GM13976 (cell line): ENCODE results near the gene DEFB132.

Experiments
- DNase-seq: peaks from one replicate; pipeline ENCODE4 v3.0.0; 2012; ENCODE audit warnings: low spot score
- in situ Hi-C: fragments of 300-500 bp; cut with MboI; formaldehyde crosslinking; loops from one replicate; pipeline ENCODE4 v1.12.0; 2022; ENCODE audit warnings: low sequenced_read_pairs, mixed read lengths, inconsistent platforms; ENCODE audit not compliant: unreplicated experiment
- TF ChIP-seq, protein P1 (sequence below): IDR thresholded peaks from 2 replicates; pipeline ENCODE4 v1.5.1; 2012; ENCODE audit warnings: borderline replicate concordance, mild to moderate bottlenecking; ENCODE audit not compliant: insufficient read depth; ENCODE audit errors: extremely low read depth, missing control alignments, control extremely low read depth

The DEFB132 gene

DNA sequence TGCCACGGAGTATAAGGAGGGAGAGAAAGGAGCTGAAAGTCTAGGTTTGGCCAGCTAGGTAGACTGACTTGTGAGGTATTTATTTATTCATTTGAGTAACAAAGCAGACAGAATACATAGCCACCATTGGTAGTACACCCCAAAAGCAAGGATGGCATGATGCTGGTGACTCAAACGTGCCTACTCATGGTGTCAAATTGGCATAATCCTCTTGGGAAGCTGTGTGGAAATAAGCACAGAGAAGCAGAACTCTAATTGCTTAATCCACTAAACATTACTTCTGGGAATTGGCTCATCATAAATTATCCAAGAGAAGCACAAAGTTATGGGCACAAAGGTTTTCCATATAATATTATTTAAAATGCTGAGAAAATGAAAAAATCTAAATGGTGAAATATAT, 2.5 kb downstream of the DEFB132 start:
- TF ChIP-seq, protein P1, sequence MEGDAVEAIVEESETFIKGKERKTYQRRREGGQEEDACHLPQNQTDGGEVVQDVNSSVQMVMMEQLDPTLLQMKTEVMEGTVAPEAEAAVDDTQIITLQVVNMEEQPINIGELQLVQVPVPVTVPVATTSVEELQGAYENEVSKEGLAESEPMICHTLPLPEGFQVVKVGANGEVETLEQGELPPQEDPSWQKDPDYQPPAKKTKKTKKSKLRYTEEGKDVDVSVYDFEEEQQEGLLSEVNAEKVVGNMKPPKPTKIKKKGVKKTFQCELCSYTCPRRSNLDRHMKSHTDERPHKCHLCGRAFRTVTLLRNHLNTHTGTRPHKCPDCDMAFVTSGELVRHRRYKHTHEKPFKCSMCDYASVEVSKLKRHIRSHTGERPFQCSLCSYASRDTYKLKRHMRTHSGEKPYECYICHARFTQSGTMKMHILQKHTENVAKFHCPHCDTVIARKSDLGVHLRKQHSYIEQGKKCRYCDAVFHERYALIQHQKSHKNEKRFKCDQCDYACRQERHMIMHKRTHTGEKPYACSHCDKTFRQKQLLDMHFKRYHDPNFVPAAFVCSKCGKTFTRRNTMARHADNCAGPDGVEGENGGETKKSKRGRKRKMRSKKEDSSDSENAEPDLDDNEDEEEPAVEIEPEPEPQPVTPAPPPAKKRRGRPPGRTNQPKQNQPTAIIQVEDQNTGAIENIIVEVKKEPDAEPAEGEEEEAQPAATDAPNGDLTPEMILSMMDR = no peak
- no peak for DNase-seq
- in situ Hi-C loops = no loop called here

DNA sequence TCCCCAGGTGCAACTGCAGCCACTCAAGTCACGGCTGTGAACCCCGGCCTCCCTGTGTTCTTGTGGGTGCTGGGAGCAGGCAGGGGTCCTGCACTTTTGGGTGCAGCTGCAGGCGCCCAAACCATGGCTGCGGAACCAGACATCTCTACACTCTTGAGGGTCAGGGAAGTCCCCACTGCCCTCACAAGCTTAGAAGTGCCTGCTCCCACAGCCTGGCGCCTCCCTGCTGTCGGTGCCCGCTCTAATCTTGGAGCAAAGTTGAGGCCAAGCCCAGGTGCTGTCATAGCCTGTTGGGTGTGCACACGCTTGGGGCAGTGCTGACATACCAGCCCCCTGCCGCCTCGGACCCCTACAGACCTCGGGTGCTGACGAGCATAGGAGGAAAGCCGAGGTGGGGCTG, 6.2 kb downstream of the DEFB132 start:
- DNase-seq = no peak
- TF ChIP-seq, protein P1 = no peak
- in situ Hi-C loops = no loop called here

DNA sequence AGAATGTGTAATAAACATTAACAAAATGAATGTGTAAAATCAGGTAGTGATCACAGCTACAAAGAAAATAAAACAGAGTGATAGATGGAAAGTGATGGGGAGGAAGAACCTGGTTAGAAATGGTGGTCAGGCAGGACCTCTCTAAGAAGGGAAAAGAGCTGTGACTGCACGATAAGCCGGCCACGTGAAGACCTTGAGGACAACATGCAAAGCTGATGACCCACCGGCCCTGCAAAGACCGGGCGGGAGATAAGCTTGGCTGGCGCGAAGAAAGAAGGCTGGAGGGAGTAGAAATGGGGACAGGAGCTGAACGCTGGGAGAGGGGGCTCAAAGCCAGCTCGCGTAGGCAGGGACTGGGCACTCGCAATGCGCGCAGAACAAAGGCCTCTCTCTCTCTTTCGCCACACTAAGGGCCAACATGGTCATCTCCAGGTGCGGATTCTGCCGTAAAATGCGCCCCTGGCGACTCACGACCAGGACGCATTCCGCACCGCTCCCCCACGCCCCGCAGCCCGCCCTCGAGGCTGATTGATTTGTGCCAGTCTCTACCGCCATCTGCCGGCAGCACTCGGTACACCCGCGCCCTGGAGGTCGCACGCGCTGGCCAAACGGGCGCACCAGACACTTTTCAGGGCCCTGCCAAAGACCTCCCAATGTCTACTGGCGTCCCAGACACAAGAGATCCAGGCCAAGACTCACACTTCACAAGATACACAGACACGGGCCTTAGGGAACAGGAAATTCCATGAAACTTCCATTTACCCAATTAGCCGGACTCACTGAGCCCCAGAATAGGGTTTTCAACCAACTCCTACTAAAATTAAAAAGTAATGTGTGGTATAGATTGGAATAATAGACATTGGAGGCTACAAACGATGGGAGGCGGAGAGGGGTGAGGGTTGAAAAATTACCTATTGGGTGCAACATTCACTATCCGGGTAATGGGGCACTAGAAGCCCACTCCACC, 9.4 kb downstream of the DEFB132 start:
- TF ChIP-seq, protein P1 = peak; percentile 93

DNA sequence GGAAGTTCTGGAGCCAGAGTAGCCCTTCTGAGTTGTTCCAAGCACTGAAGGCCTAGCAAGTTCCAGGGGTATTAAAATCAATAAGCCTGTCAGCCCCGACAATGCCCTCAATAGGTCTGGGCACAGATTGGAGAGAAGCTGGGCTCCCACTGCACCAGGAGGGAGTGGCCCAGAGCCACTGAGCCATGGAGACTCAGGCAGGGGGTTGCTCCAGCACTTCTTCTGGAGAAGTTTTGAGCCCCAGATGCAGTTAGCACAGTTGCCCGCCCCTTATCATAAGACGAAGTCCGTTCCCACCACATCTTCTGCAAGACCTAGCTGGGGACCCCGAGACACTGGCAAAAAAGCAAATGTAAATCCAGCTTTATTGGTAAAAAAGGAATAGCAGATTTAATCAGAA, 13.0 kb downstream of the DEFB132 start:
- in situ Hi-C loops = no loop called here
- TF ChIP-seq, protein P1 = no peak
- DNase-seq = no peak

More for the DNA sequence above, 9.4 kb downstream of the DEFB132 start:
- DNase-seq = peak; percentile 92
- in situ Hi-C loops = no loop called here

DNA sequence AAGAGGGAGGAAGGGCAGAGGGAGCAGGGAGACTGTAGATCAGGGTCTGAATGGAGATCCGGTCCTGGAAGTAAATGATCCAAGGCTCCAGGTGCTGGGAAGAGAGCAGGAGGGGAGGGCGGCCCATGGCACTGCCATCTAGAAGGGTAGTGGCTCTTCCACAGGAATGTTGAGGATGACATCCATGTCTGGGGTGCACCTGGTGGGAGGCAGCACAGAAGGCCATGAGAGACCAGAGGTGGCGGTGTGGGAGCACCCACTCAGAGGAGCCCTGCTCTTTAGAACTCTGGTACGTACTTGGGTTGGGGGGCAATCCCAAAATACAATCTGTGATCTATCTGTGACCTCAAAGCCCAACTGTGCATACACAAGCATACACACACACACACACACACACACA, 13.5 kb downstream of the DEFB132 start:
- in situ Hi-C loops = no loop called here
- TF ChIP-seq, protein P1 = no peak
- no peak for DNase-seq

DNA sequence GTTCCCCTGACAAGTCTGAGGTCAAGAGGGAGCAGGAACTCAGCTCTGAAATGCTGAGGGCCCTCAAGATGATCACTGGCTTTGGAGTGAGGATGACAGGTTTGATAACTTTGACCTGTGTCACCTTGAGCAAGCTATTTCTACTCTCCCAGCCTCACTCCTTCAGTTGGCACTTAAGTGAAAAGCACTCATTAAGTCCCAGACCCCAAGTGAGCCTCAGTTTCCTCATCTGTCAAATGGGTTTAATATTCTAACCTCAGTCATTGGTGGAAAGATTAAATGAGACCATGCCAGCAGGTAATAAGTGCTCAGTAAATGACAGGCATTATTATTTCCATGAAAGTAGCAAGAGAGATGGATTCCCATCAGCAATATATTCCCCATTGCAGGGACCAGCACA, 14.0 kb downstream of the DEFB132 start:
- in situ Hi-C loops = no loop called here
- TF ChIP-seq, protein P1 = no peak
- no peak for DNase-seq
